Muscle of back (tissue), 11 donors: ENCODE measurements around the gene UGT1A8. TPM values are rescaled to one million over a fixed set of nuclear protein-coding genes. Genes with fewer than 3 reads are reported as not detected.
"Not testable (repeated sequence)": the region's sequence is repeated elsewhere in the genome, so short reads cannot be mapped to it uniquely, and the experiment has no call there.

Source experiments
- DNase-seq, 3 donors: peaks; one replicate each; pipeline versions ENCODE4 v3.0.0 to v3.0.0-alpha.2; 2013
- polyA plus RNA-seq, 10 donors: library from polyadenylated mRNA; unstranded; fragments of 120-200 nt; gene quantifications; one replicate each; pipeline ENCODE4 v1.2.1, GENCODE V29; 2013; ENCODE audit not compliant: insufficient read length in 10 of 10

UGT1A8 gene
- polyA plus RNA-seq, 10 donors, result not detected

- DNase-seq, result no peak
Observed at GRCh38 chr2:233686928-233687327, 69.5 kb downstream of the UGT1A8 start.

GRCh38 chr2:233688341-233688740, 70.9 kb downstream of the UGT1A8 start:
- no peak for DNase-seq

- no peak for DNase-seq
Observed at GRCh38 chr2:233689031-233689430, 71.6 kb downstream of the UGT1A8 start.

GRCh38 chr2:233689501-233689900, 72.1 kb downstream of the UGT1A8 start:
- DNase-seq, result no peak

GRCh38 chr2:233690444-233690843, 73.0 kb downstream of the UGT1A8 start:
- DNase-seq, result no peak

- no peak for DNase-seq
Observed at GRCh38 chr2:233691443-233692433, 74.3 kb downstream of the UGT1A8 start.

GRCh38 chr2:233692648-233693047, 75.2 kb downstream of the UGT1A8 start, which contains the start of gene UGT1A6:
Gene UGT1A6 (plus strand): TSS chr2:233692890. CDS start chr2:233693005, 115 bp downstream.
- no peak for DNase-seq

- DNase-seq, result no peak
Observed at GRCh38 chr2:233693963-233694362, 76.5 kb downstream of the UGT1A8 start.

- DNase-seq, result no peak
Observed at GRCh38 chr2:233698740-233699139, 81.3 kb downstream of the UGT1A8 start.

GRCh38 chr2:233699424-233700027, 82.1 kb downstream of the UGT1A8 start:
- no peak for DNase-seq

GRCh38 chr2:233700028-233700635, 82.7 kb downstream of the UGT1A8 start:
- no peak for DNase-seq

- not testable (repeated sequence) for DNase-seq
Observed at GRCh38 chr2:233700842-233701241, 83.4 kb downstream of the UGT1A8 start.

- DNase-seq, result no peak
Observed at GRCh38 chr2:233702238-233702637, 84.8 kb downstream of the UGT1A8 start.

- peak in 1 of 3 donors; percentile 8 for DNase-seq
Observed at GRCh38 chr2:233705911-233706506, 88.6 kb downstream of the UGT1A8 start.

GRCh38 chr2:233706720-233707119, 89.3 kb downstream of the UGT1A8 start:
- no peak for DNase-seq

GRCh38 chr2:233707940-233708644, 90.7 kb downstream of the UGT1A8 start:
- DNase-seq, result no peak

GRCh38 chr2:233708942-233709341, 91.5 kb downstream of the UGT1A8 start:
- DNase-seq, result no peak

- DNase-seq, result peak; percentile 33 to 56 (median 42)
Observed at GRCh38 chr2:233711312-233712008, 94.0 kb downstream of the UGT1A8 start.

- no peak for DNase-seq
Observed at GRCh38 chr2:233712611-233713261, 95.3 kb downstream of the UGT1A8 start, which contains the start of gene UGT1A5. Gene UGT1A5 (plus strand): TSS chr2:233712907. CDS start chr2:233712992, 85 bp downstream.

GRCh38 chr2:233713262-233713615, 95.8 kb downstream of the UGT1A8 start:
- DNase-seq, result no peak
